CD8-positive, alpha-beta memory T cell (primary cell): ENCODE measurements around the gene AMZ1. TPM values are rescaled to one million over a fixed set of nuclear protein-coding genes. Genes with fewer than 3 reads are reported as not detected.
A peak's percentile ranks its signal among the peaks of the same experiment; 100 is the strongest.

Experiments
- CTCF ChIA-PET: fragments of 350-600 bp; sonication (Branson Sonifier 250); formaldehyde crosslinking; loops from one replicate; lab custom pipeline; 2021; ENCODE audit warnings: antibody characterized with exemption; lab: Charles Lee
- POLR2A ChIA-PET: fragments of 350-600 bp; sonication (Branson Sonifier 250); formaldehyde crosslinking; loops from one replicate; lab custom pipeline; 2021; ENCODE audit warnings: antibody characterized with exemption; lab: Charles Lee
- DNase-seq, 5 donors: peaks; one replicate each; pipeline versions ENCODE4 v3.0.0 to v3.0.0-alpha.2; 2020 to 2022; ENCODE audit warnings: mixed read lengths in 1 of 5
- H3K27ac ChIP-seq: one replicate; pipeline ENCODE4 v1.7.0; 2013; ENCODE audit warnings: low read depth, mild to moderate bottlenecking, low read length, moderate library complexity
- H3K27me3 ChIP-seq: 2 replicates; pipeline ENCODE4 v1.7.0; 2013; ENCODE audit warnings: low read length, mild to moderate bottlenecking; ENCODE audit not compliant: insufficient read depth, poor library complexity, severe bottlenecking
- H3K36me3 ChIP-seq: 2 replicates; pipeline ENCODE4 v1.7.0; 2013; ENCODE audit warnings: mild to moderate bottlenecking, low read length, moderate library complexity; ENCODE audit not compliant: insufficient read depth
- H3K4me1 ChIP-seq: 2 replicates; pipeline ENCODE4 v1.7.0; 2013; ENCODE audit warnings: mild to moderate bottlenecking, low read length, moderate library complexity; ENCODE audit not compliant: insufficient read depth
- H3K4me3 ChIP-seq: 2 replicates; pipeline ENCODE4 v1.7.0; 2013; ENCODE audit warnings: mild to moderate bottlenecking, low read length
- H3K9me3 ChIP-seq: 2 replicates; pipeline ENCODE4 v1.7.0; 2013; ENCODE audit warnings: mild to moderate bottlenecking, low read length
- H3K27ac Mint-ChIP-seq, 8 donors: one replicate each; pipeline ENCODE4 v1.8.0; 2020 to 2021; ENCODE audit warnings: mixed read lengths in 8 of 8, mild to moderate bottlenecking in 6 of 8, inconsistent platforms in 3 of 8, moderate library complexity in 3 of 8
- H3K27me3 Mint-ChIP-seq, 2 donors: one replicate each; pipeline ENCODE4 v1.8.0; 2020 to 2021; ENCODE audit warnings: mixed read lengths in 2 of 2, mild to moderate bottlenecking in 1 of 2, moderate library complexity in 1 of 2
- H3K36me3 Mint-ChIP-seq, 3 donors: one replicate each; pipeline ENCODE4 v1.8.0; 2020 to 2021; ENCODE audit warnings: mixed read lengths in 3 of 3, inconsistent platforms in 1 of 3, mild to moderate bottlenecking in 1 of 3
- H3K4me1 Mint-ChIP-seq, 3 donors: one replicate each; pipeline ENCODE4 v1.8.0; 2020 to 2021; ENCODE audit warnings: mixed read lengths in 3 of 3, inconsistent platforms in 1 of 3, mild to moderate bottlenecking in 1 of 3
- H3K4me3 Mint-ChIP-seq, 7 donors: one replicate each; pipeline ENCODE4 v1.8.0; 2020 to 2021; ENCODE audit warnings: mixed read lengths in 7 of 7, mild to moderate bottlenecking in 6 of 7, moderate library complexity in 4 of 7, inconsistent platforms in 2 of 7
- H3K9me3 Mint-ChIP-seq, 5 donors: one replicate each; pipeline ENCODE4 v1.8.0; 2020 to 2022; ENCODE audit warnings: mixed read lengths in 5 of 5, mild to moderate bottlenecking in 3 of 5, moderate library complexity in 2 of 5, inconsistent platforms in 1 of 5
- polyA plus RNA-seq: library from polyadenylated mRNA; unstranded; fragments of 300-500 nt; fragmentation: Illumina TruSeq; gene quantifications from one replicate; pipeline ENCODE4 v1.2.3, GENCODE V29; 2021
- total RNA-seq, 2 experiments: library from RNA; stranded (reverse); gene quantifications; one replicate each; pipeline ENCODE4 v1.2.3, GENCODE V29; 2021

Gene AMZ1
- total and polyA plus RNA-seq, 3 experiments from 2014 or later, result 0.07 to 0.08 TPM; not detected in 1

DNA sequence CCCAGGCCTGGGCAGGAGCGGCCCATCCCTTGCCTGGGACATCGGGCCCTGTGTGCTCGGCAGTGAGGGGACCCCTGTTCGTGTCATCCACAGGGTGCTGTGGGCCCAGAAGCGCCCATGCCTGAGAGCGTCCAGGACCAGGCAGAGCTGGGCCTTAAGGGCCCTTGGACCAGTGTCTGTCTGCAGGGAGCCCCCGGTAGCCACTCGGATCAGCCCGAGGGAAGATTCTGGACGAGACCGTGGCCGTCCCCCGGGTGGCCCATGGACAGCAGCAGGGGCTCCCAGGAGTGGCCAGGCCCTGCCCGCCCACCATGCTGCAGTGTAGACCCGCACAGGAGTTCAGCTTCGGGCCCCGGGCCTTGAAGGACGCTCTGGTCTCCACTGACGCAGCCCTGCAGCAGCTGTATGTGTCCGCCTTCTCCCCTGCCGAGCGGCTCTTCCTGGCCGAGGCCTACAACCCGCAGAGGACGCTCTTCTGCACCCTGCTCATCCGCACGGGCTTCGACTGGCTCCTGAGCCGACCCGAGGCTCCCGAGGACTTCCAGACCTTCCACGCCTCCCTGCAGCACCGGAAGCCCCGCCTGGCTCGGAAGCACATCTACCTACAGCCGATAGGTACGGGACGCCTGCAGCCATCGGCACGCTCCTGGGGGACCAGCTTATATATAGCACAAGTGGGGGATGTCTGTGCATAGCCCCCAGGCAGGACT is 12.3 kb downstream of the AMZ1 start:
- H3K4me3 ChIP-seq, result no peak overlapping the region
- no peaks in the 10 kb centered on the region for H3K9me3 Mint-ChIP-seq
- H3K4me3 Mint-ChIP-seq, result peak overlapping the region in 2 of 7 donors; percentile 45 to 56
- no peaks in the 10 kb centered on the region for H3K9me3 ChIP-seq
- no peaks in the 10 kb centered on the region for H3K36me3 ChIP-seq
- peaks cover 22% of the 10 kb centered on the region for H3K4me1 ChIP-seq
- POLR2A ChIA-PET, result interaction anchor here (2.6 kb wide), 1 partner anchor 10 kb away, joined by 22 read pairs; no protein-coding TSS in a partner anchor
- no peaks in the 10 kb centered on the region for H3K36me3 Mint-ChIP-seq
- no peaks in the 10 kb centered on the region for H3K27me3 ChIP-seq
- H3K4me1 Mint-ChIP-seq, result peaks cover 20 to 31% (median 22%) of the 10 kb centered on the region in 3 donors
- no peaks in the 10 kb centered on the region for H3K27me3 Mint-ChIP-seq
- H3K27ac Mint-ChIP-seq, result peak overlapping the region in 4 of 8 donors; percentile 8 to 64 (median 63)
- CTCF ChIA-PET, result interaction anchor here (1.1 to 6.5 kb wide), 6 partner anchors 9 to 104 kb away, joined by 3 to 100 read pairs (median 7); no protein-coding TSS in a partner anchor
- H3K27ac ChIP-seq, result no peak overlapping the region
- DNase-seq, result no peak

DNA sequence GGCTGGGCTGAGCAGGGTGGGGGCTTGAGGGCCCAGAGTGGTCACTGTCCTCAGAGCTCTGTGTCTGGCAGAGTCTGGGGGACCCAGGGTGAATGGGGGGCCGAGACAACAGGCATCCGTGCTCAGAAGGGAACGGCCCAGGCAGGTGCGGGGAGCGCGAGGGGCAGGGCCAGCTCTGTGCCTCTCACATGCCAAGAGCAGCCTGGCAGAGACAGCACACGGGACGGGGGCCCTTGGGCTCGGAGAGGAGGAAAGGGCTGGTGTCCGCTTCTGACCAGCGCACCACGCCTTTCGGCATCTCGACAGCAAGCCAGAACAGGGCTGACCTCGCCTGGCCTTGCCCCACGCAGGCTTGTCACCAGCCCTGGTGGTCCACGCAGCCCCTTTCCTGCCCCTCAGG is 13.4 kb downstream of the AMZ1 start:
- Mint-ChIP-seq H3K36me3 (no peaks in the 10 kb centered on the region), H3K27ac (peak overlapping the region in 1 of 8 donors; percentile 50), H3K4me3 (no peak overlapping the region), H3K4me1 (peaks cover 20 to 31% (median 22%) of the 10 kb centered on the region in 3 donors), H3K27me3 (no peaks in the 10 kb centered on the region), H3K9me3 (no peaks in the 10 kb centered on the region)
- Histone ChIP-seq H3K9me3 (no peaks in the 10 kb centered on the region), H3K4me3 (no peak overlapping the region), H3K4me1 (peaks cover 22% of the 10 kb centered on the region), H3K27me3 (no peaks in the 10 kb centered on the region), H3K27ac (no peak overlapping the region), H3K36me3 (no peaks in the 10 kb centered on the region)
- POLR2A ChIA-PET, result no interaction called here
- DNase-seq, result no peak
- CTCF ChIA-PET, result interaction anchor here (2.5 to 6.5 kb wide), 2 partner anchors 8 to 31 kb away, joined by 10 to 100 read pairs; no protein-coding TSS in a partner anchor

DNA sequence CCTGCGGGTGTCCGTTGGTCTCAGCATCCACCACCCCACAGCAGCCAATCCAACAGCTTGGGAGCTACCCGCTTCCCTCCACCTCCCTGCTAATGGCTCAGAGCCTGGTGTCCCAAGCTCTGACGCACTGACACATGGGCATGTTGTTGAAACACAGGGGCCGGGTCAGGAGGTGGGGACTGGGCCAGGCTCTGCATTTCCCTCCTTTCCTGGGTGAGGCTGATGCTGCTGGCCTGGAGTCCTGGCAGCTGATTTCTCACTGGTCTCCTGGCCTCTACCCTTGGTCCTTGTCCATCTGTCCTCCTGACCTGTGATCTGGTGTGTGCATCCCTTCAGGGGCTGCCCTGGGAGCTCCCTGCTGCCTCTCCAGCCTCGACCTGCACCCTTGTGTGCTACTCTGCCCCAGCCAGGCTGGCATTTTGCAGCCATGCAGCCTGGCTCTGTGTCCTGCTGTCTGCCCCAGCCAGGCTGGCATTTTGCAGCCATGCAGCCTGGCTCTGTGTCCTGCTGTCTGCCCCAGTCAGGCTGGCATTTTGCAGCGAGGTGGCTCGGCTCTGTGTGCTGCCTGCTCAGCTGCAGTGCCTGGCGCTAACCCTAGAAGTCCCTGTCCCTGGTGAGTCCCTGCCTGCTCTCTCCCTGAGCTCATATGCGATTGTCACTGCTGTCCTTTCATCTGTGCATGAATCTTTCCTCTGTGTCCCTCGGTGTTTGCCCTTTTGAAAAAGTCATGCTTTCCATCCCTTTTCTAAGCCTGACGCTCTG is 14.0 kb downstream of the AMZ1 start:
- Histone ChIP-seq H3K27ac (no peak overlapping the region), H3K9me3 (no peaks in the 10 kb centered on the region), H3K36me3 (no peaks in the 10 kb centered on the region), H3K4me1 (peaks cover 22% of the 10 kb centered on the region), H3K27me3 (no peaks in the 10 kb centered on the region), H3K4me3 (no peak overlapping the region)
- ChIA-PET POLR2A (interaction anchor here (1.0 kb wide), 1 partner anchor 10 kb away, joined by 3 read pairs; no protein-coding TSS in a partner anchor), CTCF (interaction anchor here (1.4 to 6.5 kb wide), 3 partner anchors 7 to 32 kb away, joined by 4 to 100 read pairs (median 10); no protein-coding TSS in a partner anchor)
- Mint-ChIP-seq H3K9me3 (no peaks in the 10 kb centered on the region), H3K27ac (no peak overlapping the region), H3K4me1 (peaks cover 20 to 31% (median 22%) of the 10 kb centered on the region in 3 donors), H3K27me3 (no peaks in the 10 kb centered on the region), H3K4me3 (peak overlapping the region in 1 of 7 donors; percentile 3), H3K36me3 (no peaks in the 10 kb centered on the region)
- DNase-seq, result no peak

DNA sequence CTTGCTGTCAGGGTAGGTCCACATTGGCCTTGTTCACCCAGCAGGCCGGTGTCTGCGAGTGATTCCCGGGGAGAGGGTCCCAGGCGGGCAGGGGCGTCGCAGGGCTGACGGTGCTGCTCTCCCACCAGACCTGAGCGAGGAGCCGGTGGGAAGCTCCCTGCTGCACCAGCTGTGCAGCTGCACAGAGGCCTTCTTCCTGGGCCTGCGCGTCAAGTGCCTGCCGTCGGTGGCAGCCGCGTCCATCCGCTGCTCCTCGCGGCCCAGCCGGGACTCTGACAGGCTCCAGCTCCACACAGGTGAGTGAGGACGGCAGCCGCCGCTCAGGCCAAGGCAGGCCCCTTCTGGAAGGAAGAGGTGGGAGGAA is 14.6 kb downstream of the AMZ1 start:
- no peaks in the 10 kb centered on the region for H3K9me3 Mint-ChIP-seq
- Histone ChIP-seq H3K4me1 (peaks cover 22% of the 10 kb centered on the region), H3K4me3 (no peak overlapping the region), H3K27ac (no peak overlapping the region), H3K36me3 (no peaks in the 10 kb centered on the region), H3K27me3 (no peaks in the 10 kb centered on the region), H3K9me3 (no peaks in the 10 kb centered on the region)
- peaks cover 20 to 31% (median 22%) of the 10 kb centered on the region in 3 donors for H3K4me1 Mint-ChIP-seq
- no peak overlapping the region for H3K27ac Mint-ChIP-seq
- H3K4me3 Mint-ChIP-seq, result peak overlapping the region in 1 of 7 donors; percentile 3
- no peaks in the 10 kb centered on the region for H3K27me3 Mint-ChIP-seq
- CTCF ChIA-PET, result interaction anchor here (1.4 to 2.5 kb wide), 2 partner anchors 16 to 32 kb away, joined by 4 to 10 read pairs; no protein-coding TSS in a partner anchor
- H3K36me3 Mint-ChIP-seq, result no peaks in the 10 kb centered on the region
- no peak for DNase-seq
- POLR2A ChIA-PET, result interaction anchor here (1.0 kb wide), 1 partner anchor 11 kb away, joined by 3 read pairs; no protein-coding TSS in a partner anchor

DNA sequence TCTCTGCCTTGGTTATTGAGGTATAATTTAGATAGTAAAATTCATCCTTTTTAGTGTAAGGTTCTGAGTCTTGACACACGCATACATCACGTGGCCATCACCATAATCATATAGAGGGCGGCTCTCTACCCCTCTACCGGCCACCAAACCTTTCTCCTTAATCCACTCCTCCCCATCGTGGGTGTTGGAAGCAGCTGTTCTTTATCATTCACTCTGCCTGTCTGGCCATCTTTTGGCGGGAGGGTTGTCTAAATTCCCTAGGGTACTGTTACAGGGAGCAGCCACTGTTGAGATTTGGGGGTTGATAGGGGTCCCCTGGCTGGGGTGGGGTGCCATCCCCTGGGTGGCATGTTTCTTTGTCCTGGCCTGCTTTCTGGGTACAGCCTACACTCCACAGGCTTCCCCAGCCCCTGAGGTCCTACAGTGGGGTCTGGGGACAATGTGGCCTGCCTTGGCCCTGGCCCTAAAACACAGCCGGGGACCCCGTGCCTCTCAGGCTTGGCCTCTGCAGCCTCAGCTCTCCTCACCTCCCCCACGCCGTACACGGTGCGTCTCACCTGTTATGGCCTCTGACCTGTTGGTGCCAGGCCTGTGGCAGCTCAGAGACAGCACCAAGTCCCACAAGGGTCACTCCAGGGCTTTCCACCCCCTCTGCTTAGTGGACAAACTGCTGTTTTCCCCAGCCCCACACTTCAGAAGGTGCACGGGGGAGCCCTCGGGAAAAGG is 17.5 kb downstream of the AMZ1 start:
- H3K4me1 ChIP-seq, result peaks cover 17% of the 10 kb centered on the region
- no peak overlapping the region for H3K27ac ChIP-seq
- H3K36me3 ChIP-seq, result no peaks in the 10 kb centered on the region
- Mint-ChIP-seq H3K4me3 (no peak overlapping the region), H3K36me3 (no peaks in the 10 kb centered on the region), H3K9me3 (no peaks in the 10 kb centered on the region), H3K4me1 (peaks cover 11 to 22% (median 14%) of the 10 kb centered on the region in 3 donors), H3K27ac (peak overlapping the region in 1 of 8 donors; percentile 68), H3K27me3 (no peaks in the 10 kb centered on the region)
- no peaks in the 10 kb centered on the region for H3K27me3 ChIP-seq
- H3K9me3 ChIP-seq, result no peaks in the 10 kb centered on the region
- ChIA-PET CTCF (interaction anchor here (1.0 to 1.2 kb wide), 2 partner anchors 12 to 21 kb away, joined by 3 read pairs; no protein-coding TSS in a partner anchor), POLR2A (no interaction called here)
- DNase-seq, result no peak
- no peak overlapping the region for H3K4me3 ChIP-seq

DNA sequence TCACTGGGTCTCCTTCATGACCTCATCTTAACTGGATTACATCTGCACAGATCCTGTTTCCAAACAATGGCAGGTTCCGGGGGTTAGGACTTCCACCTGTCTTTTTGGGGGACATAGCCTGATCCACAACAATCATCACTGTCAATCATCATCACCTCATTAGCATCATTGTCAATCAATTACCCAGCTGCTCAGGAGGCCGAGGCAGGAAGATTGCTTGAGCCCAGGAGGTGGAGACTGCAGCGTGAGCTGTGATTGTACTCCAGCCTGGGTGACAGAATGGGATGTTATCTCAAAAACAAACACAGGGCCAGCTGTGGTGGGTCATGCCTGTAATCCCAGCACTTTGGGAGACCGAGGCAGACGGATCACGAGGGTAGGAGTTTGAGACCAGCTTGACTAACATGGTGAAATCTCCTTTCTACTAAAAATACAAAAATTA is 18.7 kb downstream of the AMZ1 start:
- Mint-ChIP-seq H3K27ac (no peak overlapping the region), H3K9me3 (no peaks in the 10 kb centered on the region), H3K27me3 (peaks cover 0 to 3% of the 10 kb centered on the region in 2 donors), H3K4me3 (peak overlapping the region in 1 of 7 donors; percentile 40), H3K36me3 (no peaks in the 10 kb centered on the region), H3K4me1 (peaks cover 21 to 31% (median 22%) of the 10 kb centered on the region in 3 donors)
- no peaks in the 10 kb centered on the region for H3K36me3 ChIP-seq
- DNase-seq, result no peak
- peaks cover 29% of the 10 kb centered on the region for H3K4me1 ChIP-seq
- no peaks in the 10 kb centered on the region for H3K9me3 ChIP-seq
- POLR2A ChIA-PET, result no interaction called here
- H3K27me3 ChIP-seq, result no peaks in the 10 kb centered on the region
- H3K27ac ChIP-seq, result no peak overlapping the region
- CTCF ChIA-PET, result interaction anchor here (1.2 to 4.8 kb wide), 3 partner anchors 8 to 138 kb away, joined by 3 to 100 read pairs (median 3); partner anchors contain the start of gene GNA12
- no peak overlapping the region for H3K4me3 ChIP-seq

DNA sequence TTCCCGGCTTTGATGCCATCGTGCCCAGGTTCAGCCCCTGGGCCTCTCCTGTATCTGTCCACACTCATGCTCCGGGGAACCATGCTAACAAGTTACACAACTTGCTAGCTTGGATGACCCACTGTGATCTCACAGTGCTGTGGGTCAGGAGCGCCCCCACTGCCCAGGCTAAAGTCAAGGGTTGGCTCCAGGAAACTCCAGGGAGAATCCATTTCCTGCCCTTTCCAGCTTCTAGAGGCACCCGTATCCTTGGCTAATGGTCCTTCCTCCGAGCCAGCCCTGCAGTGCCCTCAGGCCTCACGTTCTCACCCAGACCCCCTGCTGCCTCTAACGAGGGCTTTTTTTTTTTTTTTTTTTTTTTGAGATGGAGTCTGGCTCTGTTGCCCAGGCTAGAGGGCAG is 19.5 kb downstream of the AMZ1 start:
- Mint-ChIP-seq H3K27me3 (peaks cover 0 to 3% of the 10 kb centered on the region in 2 donors), H3K4me1 (peaks cover 21 to 34% (median 22%) of the 10 kb centered on the region in 3 donors), H3K27ac (no peak overlapping the region), H3K9me3 (no peaks in the 10 kb centered on the region), H3K36me3 (no peaks in the 10 kb centered on the region), H3K4me3 (no peak overlapping the region)
- H3K36me3 ChIP-seq, result no peaks in the 10 kb centered on the region
- no peaks in the 10 kb centered on the region for H3K9me3 ChIP-seq
- H3K4me1 ChIP-seq, result peaks cover 30% of the 10 kb centered on the region
- no peak overlapping the region for H3K4me3 ChIP-seq
- ChIA-PET POLR2A (no interaction called here), CTCF (interaction anchor here (1.2 to 4.8 kb wide), 2 partner anchors 9 to 137 kb away, joined by 3 to 100 read pairs; partner anchors contain the start of gene GNA12)
- H3K27ac ChIP-seq, result no peak overlapping the region
- H3K27me3 ChIP-seq, result no peaks in the 10 kb centered on the region
- no peak for DNase-seq
